ENCODE measurements around the gene SLC12A7.

- no peak for TF ChIP-seq POLR2AphosphoS5 (IDR thresholded peaks at IDR 0.05; ENCODE audit: borderline replicate concordance, low read depth, low read length)
- TF ChIP-seq EZH2 (IDR thresholded peaks at IDR 0.05) = no peak
- no peak for TF ChIP-seq FOXP2 (optimal IDR thresholded peaks at IDR 0.05; ENCODE audit: control extremely low read depth, extremely low read length, insufficient read depth)
Measured at GRCh38 chr5:1125030-1125357, 13.1 kb upstream of the SLC12A7 start.

Data from SK-N-MC (cell line).